DND-41 (cell line): ENCODE results near the gene SLC45A3.
A peak's percentile ranks its signal among the peaks of the same experiment; 100 is the strongest.

Experiments
- CTCF ChIP-seq: IDR thresholded peaks from 2 replicates; pipeline ENCODE4 v1.5.1; 2012; ENCODE audit warnings: borderline replicate concordance, low read length, moderate library complexity, mild to moderate bottlenecking; ENCODE audit not compliant: poor library complexity, severe bottlenecking; ENCODE audit errors: extremely low read depth
- EZH2 ChIP-seq: IDR thresholded peaks from 3 replicates; pipeline ENCODE4 v1.6.1; 2012; ENCODE audit warnings: borderline replicate concordance, low read depth, mild to moderate bottlenecking, moderate library complexity, low read length, inconsistent platforms; ENCODE audit not compliant: severe bottlenecking

- TF ChIP-seq EZH2 (no peak), CTCF (peak; percentile 88)
Measured at GRCh38 chr1:205711105-205712048, 31.1 kb upstream of the SLC45A3 start.
